NB4 (cell line): Measurements from ENCODE around the gene ARHGAP25.

Source experiments
- DNase-seq: peaks from one replicate; pipeline ENCODE4 v3.0.0; 2010; ENCODE audit warnings: low read depth
- H3K4me3 ChIP-seq: one replicate; pipeline ENCODE4 v1.5.1; 2011; ENCODE audit warnings: mild to moderate bottlenecking, low read depth, low read length, moderate library complexity
- CTCF ChIP-seq: IDR thresholded peaks from one replicate; pipeline ENCODE4 v1.5.1; 2012; ENCODE audit warnings: low read depth, low read length
- MAX ChIP-seq: IDR thresholded peaks from 2 replicates; pipeline ENCODE4 v1.6.1; 2011; ENCODE audit warnings: low read depth, low read length
- MYC ChIP-seq: IDR thresholded peaks from 2 replicates; pipeline ENCODE4 v1.6.1; 2011; ENCODE audit warnings: low read depth, low read length
- POLR2A ChIP-seq: IDR thresholded peaks from 2 replicates; pipeline ENCODE4 v1.6.1; 2011; ENCODE audit warnings: mild to moderate bottlenecking; ENCODE audit not compliant: insufficient read length; ENCODE audit errors: extremely low read depth

The ARHGAP25 gene

DNA sequence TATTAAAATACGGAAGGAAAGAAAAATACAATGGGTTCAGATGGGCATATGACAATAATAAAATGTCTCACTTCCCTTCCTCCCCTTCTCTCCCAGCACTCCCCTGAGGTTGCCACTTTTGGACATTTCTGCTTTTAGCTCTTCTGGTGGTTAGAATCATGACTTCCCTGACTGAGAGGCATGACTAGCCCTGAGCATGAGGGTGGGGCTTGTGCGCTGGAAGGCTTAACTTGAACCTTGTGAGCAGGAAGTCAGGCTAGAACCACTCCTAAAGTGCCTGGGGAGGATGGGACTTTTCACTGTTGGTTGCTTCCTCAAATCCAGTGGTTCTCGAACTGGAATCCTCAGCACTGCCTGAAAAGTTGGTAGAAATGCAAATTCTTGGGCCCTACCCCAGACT is 19.7 kb upstream of the ARHGAP25 start:
- TF ChIP-seq MAX, result peak; percentile 39; the same call in 1 of the 2 replicates
- no peak for TF ChIP-seq POLR2A
- DNase-seq, result peak; percentile 98
- H3K4me3 ChIP-seq, result no peak overlapping the region

- H3K4me3 ChIP-seq, result no peak overlapping the region
- DNase-seq, result peak; percentile 70
- TF ChIP-seq MAX (no peak), CTCF (peak; percentile 70)
Observed at GRCh38 chr2:68715353-68716041, 19.1 kb upstream of the ARHGAP25 start.

DNA sequence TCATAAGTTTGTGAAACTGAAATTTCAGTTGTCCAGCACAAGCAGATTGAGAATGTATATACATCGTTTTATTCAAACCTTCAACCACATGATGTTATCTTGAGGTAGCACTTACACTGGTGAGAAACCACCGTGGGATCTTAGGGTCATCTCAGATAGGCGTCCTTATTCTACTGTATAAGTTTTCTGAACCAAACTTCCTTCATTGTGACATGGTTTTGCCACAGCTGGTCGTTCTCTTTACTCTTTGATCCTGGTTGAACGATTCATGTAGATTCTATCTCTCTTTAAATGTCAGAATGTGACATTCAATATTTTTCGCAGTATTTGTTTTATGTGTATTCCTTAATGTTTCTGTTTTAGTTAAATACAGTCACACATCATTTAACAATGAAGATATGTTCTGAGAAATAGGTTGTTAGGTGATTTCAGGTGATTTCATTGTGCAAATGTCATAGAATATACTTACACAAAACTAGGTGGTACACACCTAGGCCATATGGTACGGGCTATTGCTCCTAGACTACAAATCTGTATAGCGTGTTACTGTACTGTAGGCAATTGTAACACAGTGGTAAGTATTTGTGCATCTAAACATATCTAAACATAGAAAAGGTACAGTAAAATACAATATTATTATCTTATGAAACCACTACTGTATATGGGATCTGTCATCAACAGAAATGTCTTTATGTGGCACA is 17.9 kb upstream of the ARHGAP25 start:
- TF ChIP-seq MAX, result no peak
- no peak for TF ChIP-seq CTCF
- TF ChIP-seq MYC, result no peak
- TF ChIP-seq POLR2A, result no peak
- no peak overlapping the region for H3K4me3 ChIP-seq
- DNase-seq, result no peak

DNA sequence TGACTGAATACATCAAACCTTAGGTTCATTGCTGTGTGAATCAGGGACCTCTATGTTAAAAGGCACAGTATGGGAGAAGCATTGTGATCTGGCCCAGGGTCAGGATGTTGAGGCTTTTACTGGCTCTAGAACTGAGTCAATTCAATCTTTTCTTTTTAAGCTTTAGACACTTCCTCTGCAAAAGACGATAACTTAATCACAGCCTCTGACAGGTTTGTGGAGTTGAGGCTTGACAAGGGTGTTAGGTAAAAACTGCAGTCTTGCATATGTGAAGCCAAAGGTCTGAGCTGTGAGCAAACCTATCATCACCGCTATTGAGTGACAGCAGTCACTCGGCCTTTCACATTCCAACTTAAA is 17.3 kb upstream of the ARHGAP25 start:
- TF ChIP-seq POLR2A (no peak), MYC (no peak), CTCF (no peak), MAX (no peak)
- no peak overlapping the region for H3K4me3 ChIP-seq
- no peak for DNase-seq

DNA sequence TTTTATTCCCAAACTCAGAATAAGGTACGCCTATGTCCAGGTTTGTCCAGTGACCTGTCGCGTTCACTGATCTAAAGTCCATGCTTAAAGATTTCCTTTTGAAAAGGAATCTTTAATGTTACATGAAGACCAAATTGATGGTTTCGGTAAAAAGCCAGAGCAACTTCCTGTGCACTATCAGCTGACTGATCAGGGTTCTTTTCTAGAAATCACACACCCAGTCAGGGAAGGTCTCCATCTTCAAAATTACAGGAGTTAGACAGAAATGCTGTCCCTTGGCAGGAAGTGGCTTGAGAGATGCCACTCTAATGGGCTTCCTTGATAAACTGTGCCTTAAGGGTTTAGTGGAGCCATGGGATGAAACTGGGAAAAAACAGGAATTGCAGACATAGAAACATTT is 14.7 kb upstream of the ARHGAP25 start:
- DNase-seq, result no peak
- TF ChIP-seq MAX, result no peak
- no peak for TF ChIP-seq POLR2A
- TF ChIP-seq MYC, result no peak
- no peak for TF ChIP-seq CTCF
- no peak overlapping the region for H3K4me3 ChIP-seq

DNA sequence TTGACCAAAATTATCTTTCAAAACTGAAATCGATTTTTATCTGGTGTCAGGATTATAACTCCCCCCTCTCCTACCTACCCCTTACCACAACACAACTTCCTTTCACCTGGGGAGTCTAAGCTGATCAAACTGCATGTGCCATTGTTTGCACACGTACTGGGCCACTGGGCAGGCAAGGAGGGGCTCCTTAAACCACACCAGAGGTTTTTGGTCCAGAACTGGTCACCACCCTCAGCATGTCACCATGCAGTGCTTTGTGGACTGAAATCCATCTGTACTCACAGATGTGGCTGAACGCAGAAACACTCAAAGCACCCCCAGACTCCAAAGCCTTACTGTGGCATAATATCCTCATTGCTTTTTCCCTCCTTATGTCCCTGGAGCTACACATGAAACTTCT is 13.9 kb upstream of the ARHGAP25 start:
- no peak for TF ChIP-seq CTCF
- TF ChIP-seq MYC, result no peak
- no peak for TF ChIP-seq POLR2A
- TF ChIP-seq MAX, result no peak
- H3K4me3 ChIP-seq, result no peak overlapping the region
- DNase-seq, result no peak
